Renal pelvis (tissue), 4 donors: Measurements from ENCODE around the gene PMPCA. TPM values are rescaled to one million over a fixed set of nuclear protein-coding genes. Genes with fewer than 3 reads are reported as not detected.
A peak's percentile ranks its signal among the peaks of the same experiment; 100 is the strongest.

Experiments
- DNase-seq: peaks from one replicate; pipeline ENCODE4 v3.0.0-alpha.2; 2013
- polyA plus RNA-seq, 3 donors: library from polyadenylated mRNA; unstranded; fragments of 120-200 nt; gene quantifications; one replicate each; pipeline ENCODE4 v1.2.1, GENCODE V29; 2013; ENCODE audit not compliant: insufficient read length in 3 of 3

PMPCA gene
- polyA plus RNA-seq, 3 donors, result 57.9 to 76.6 (median 60.2) TPM

GRCh38 chr9:136432591-136432990, 22.1 kb downstream of the PMPCA start:
- no peak for DNase-seq

- no peak for DNase-seq
These were observed 22.7 kb downstream of the PMPCA start for GRCh38 chr9:136433043-136433715.

- DNase-seq, result no peak
These were observed 23.6 kb downstream of the PMPCA start for GRCh38 chr9:136433849-136434579.

GRCh38 chr9:136434580-136435169, 24.2 kb downstream of the PMPCA start:
- DNase-seq, result no peak

GRCh38 chr9:136436055-136436634, 25.7 kb downstream of the PMPCA start:
- no peak for DNase-seq

- no peak for DNase-seq
These were observed 27.0 kb downstream of the PMPCA start for GRCh38 chr9:136437430-136437829.

GRCh38 chr9:136437839-136438547, 27.5 kb downstream of the PMPCA start:
- DNase-seq, result no peak

GRCh38 chr9:136438548-136439480, 28.4 kb downstream of the PMPCA start:
- DNase-seq, result no peak

- peak; percentile 71 for DNase-seq
These were observed 29.3 kb downstream of the PMPCA start, which contains the start of gene INPP5E for GRCh38 chr9:136439481-136440408. INPP5E (minus strand) TSS chr9:136439845; CDS start chr9:136439419, 426 bp downstream.

GRCh38 chr9:136441191-136441680, 30.8 kb downstream of the PMPCA start:
- DNase-seq, result no peak

GRCh38 chr9:136441681-136442245, 31.3 kb downstream of the PMPCA start:
- no peak for DNase-seq

GRCh38 chr9:136442265-136442664, 31.8 kb downstream of the PMPCA start:
- DNase-seq, result no peak

GRCh38 chr9:136443087-136443486, 32.6 kb downstream of the PMPCA start:
- DNase-seq, result no peak

GRCh38 chr9:136443687-136444086, 33.2 kb downstream of the PMPCA start:
- DNase-seq, result no peak

- DNase-seq, result no peak
These were observed 33.6 kb downstream of the PMPCA start for GRCh38 chr9:136444102-136444501.

- no peak for DNase-seq
These were observed 35.3 kb downstream of the PMPCA start for GRCh38 chr9:136445799-136446198.

- no peak for DNase-seq
These were observed 36.8 kb downstream of the PMPCA start for GRCh38 chr9:136447173-136447778.

- no peak for DNase-seq
These were observed 38.2 kb downstream of the PMPCA start for GRCh38 chr9:136448655-136449054.
